ENCODE measurements around the gene FABP3.

DNA sequence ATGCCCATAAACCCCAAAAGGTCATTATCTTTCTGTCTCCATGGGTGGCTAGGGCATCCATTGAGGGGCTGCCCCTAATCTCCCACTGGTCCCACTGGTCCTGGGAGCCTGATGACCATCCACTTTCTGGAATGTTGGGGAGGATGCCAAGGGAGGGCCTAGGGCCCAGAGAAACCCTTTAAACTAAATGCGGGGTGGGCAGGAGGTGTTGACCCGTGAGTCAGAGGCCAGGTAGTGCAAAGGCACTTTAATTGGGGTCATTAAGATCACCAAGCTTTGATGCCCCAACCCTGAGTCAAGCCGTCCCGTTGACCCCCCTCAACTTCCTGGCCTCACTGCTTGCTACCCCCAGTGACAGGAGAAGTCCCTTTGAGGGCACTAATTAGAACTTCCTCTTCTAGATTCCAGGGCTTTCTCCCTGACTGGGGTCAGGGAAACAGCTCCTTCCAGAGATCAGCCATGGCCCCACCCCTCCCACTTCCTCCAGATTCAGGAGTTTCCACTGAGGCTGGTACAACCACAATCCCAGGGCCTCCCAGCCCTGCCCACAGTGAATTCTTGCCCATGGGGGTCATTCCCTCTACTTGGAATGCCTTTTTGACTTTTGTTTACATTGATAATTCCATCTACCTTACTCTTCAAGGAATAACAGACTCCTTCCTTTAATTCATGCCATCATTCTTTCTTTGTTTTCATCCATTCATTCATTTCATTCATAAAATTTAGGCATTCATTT lies 24.7 kb upstream of the FABP3 start:
- TF ChIP-seq, protein P1, sequence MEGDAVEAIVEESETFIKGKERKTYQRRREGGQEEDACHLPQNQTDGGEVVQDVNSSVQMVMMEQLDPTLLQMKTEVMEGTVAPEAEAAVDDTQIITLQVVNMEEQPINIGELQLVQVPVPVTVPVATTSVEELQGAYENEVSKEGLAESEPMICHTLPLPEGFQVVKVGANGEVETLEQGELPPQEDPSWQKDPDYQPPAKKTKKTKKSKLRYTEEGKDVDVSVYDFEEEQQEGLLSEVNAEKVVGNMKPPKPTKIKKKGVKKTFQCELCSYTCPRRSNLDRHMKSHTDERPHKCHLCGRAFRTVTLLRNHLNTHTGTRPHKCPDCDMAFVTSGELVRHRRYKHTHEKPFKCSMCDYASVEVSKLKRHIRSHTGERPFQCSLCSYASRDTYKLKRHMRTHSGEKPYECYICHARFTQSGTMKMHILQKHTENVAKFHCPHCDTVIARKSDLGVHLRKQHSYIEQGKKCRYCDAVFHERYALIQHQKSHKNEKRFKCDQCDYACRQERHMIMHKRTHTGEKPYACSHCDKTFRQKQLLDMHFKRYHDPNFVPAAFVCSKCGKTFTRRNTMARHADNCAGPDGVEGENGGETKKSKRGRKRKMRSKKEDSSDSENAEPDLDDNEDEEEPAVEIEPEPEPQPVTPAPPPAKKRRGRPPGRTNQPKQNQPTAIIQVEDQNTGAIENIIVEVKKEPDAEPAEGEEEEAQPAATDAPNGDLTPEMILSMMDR (IDR thresholded peaks at IDR 0.05) = no peak
- no peak for TF ChIP-seq REST (IDR thresholded peaks at IDR 0.05; ENCODE audit: insufficient read depth in 1 of 2, low read depth in 2 of 2, low read length in 1 of 2)
